GM10248 (cell line): ENCODE measurements around the gene MKRN1.

Source experiments
- CTCF ChIA-PET: fragments of 300-600 bp; sonication (Branson Sonifier 250); formaldehyde crosslinking; extraction: SDS; loops from one replicate; lab custom pipeline; 2021; ENCODE audit warnings: antibody characterized with exemption; lab: Yijun Ruan, JAX
- POLR2A ChIA-PET: fragments of 350-650 bp; sonication (Branson Sonifier 250); formaldehyde crosslinking; extraction: SDS; loops from one replicate; lab custom pipeline; 2020; ENCODE audit warnings: antibody characterized with exemption; lab: Yijun Ruan, JAX
- DNase-seq: peaks from one replicate; pipeline ENCODE4 v3.0.0; 2012; ENCODE audit errors: extremely low spot score
- TF ChIP-seq, protein P1 (sequence below): IDR thresholded peaks from 2 replicates; pipeline ENCODE4 v1.5.1; 2012; ENCODE audit warnings: mild to moderate bottlenecking, low read depth; ENCODE audit errors: extremely low read depth, missing control alignments, control extremely low read depth

The MKRN1 gene

DNA sequence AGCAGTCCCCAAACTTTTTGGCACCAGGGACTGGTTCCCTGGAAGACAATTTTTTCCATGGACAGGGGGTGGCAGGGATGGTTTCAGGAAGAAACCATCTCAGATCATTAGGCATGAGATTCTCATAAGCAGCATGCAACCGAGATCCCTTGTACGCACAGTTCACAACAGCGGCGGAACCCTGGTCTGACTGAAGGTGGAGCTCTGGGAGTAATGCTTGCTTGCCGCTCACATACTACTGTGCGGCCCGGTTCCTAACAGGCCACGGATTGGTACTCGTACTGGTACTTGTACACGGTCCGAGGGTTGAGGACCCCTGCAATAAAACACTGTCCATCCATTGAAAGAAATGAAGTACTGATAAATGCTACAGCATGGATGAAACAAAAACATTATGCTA is 32.8 kb downstream of the MKRN1 start:
- TF ChIP-seq, protein P1, sequence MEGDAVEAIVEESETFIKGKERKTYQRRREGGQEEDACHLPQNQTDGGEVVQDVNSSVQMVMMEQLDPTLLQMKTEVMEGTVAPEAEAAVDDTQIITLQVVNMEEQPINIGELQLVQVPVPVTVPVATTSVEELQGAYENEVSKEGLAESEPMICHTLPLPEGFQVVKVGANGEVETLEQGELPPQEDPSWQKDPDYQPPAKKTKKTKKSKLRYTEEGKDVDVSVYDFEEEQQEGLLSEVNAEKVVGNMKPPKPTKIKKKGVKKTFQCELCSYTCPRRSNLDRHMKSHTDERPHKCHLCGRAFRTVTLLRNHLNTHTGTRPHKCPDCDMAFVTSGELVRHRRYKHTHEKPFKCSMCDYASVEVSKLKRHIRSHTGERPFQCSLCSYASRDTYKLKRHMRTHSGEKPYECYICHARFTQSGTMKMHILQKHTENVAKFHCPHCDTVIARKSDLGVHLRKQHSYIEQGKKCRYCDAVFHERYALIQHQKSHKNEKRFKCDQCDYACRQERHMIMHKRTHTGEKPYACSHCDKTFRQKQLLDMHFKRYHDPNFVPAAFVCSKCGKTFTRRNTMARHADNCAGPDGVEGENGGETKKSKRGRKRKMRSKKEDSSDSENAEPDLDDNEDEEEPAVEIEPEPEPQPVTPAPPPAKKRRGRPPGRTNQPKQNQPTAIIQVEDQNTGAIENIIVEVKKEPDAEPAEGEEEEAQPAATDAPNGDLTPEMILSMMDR = no peak
- no peak for DNase-seq
- CTCF ChIA-PET = interaction anchor here (2.4 kb wide), 1 partner anchor 7 kb away, joined by 8 read pairs; no protein-coding TSS in a partner anchor
- POLR2A ChIA-PET = no interaction called here

DNA sequence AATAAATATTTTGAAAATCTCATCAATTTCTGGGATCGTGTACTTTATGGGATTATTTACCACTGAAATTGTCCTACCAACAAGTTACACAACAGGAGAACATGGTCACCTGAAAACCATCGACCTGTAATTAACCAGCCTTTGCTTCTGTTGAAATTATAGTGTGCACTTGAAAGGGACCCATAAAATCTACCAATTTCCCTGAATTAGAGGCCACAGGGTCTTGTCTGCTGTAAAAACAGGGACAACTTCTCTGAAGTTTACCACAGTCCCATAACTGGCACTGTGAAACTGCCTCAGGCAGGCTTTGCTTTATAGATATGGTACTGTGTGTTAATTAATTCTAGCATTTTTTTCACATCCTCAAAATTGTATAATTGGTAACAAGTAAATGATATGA is 37.8 kb downstream of the MKRN1 start:
- CTCF ChIA-PET = no interaction called here
- POLR2A ChIA-PET = no interaction called here
- DNase-seq = no peak
- TF ChIP-seq, protein P1 = no peak

GRCh38 chr7:140440593-140440992 is 38.7 kb downstream of the MKRN1 start:
- ChIA-PET POLR2A (no interaction called here), CTCF (interaction anchor here (0.6 to 2.2 kb wide), 3 partner anchors 13 to 848 kb away, joined by 3 to 4 read pairs (median 3); no protein-coding TSS in a partner anchor)
- no peak for DNase-seq
- TF ChIP-seq, protein P1 = no peak

GRCh38 chr7:140439359-140439758 is 39.9 kb downstream of the MKRN1 start:
- CTCF ChIA-PET = interaction anchor here (1.1 to 2.2 kb wide), 4 partner anchors 8 to 347 kb away, joined by 3 to 8 read pairs (median 4); no protein-coding TSS in a partner anchor
- POLR2A ChIA-PET = no interaction called here
- TF ChIP-seq, protein P1 = no peak
- peak; percentile 49 for DNase-seq

DNA sequence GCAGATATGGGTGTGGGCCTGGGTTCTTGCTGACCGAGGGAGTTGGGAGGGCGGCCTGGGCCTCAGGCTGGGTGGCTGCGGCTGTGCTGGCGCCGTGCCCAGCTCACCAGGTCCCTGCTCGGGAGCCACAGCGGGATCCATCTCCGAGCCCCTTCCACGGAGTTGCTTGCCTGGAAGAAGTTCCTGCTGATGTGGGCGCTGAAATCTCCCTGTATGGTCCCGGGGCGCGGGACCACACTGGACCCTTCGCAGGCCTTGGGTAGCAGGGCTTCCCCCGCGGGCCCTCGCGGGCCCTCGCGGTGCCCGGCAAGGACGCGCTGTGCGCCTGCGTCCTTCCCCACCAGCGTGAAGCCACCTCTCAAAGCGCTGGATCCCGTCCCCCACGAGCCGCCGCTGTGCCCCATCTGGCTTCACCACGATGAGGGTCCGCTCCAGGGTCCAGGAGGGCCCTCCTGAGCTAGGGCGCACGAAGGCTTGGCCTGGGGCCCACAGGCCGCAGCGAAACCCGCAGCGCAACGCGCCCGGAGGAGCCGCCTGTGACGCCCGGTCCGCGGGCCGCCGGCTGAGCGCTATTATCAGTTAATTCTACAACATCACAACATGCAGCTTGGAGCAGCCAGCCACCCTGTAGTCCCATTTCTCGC is 43.9 kb downstream of the MKRN1 start:
- POLR2A ChIA-PET = no interaction called here
- TF ChIP-seq, protein P1 = no peak
- DNase-seq = no peak
- CTCF ChIA-PET = interaction anchor here (1.1 to 1.6 kb wide), 4 partner anchors 10 to 22 kb away, joined by 3 to 4 read pairs (median 3); no protein-coding TSS in a partner anchor

- ChIA-PET CTCF (interaction anchor here (0.9 to 1.6 kb wide), 2 partner anchors 9 to 43 kb away, joined by 3 read pairs; no protein-coding TSS in a partner anchor), POLR2A (no interaction called here)
- DNase-seq = no peak
- TF ChIP-seq, protein P1 = no peak
Observed at GRCh38 chr7:140433396-140433795, 45.9 kb downstream of the MKRN1 start.
